Psoas muscle (tissue), 8 donors: ENCODE results near the gene RAB30. TPM values are rescaled to one million over a fixed set of nuclear protein-coding genes. Genes with fewer than 3 reads are reported as not detected.

Experiments used
- ATAC-seq, 4 donors: fragments of 200-7000 bp; cut with Tn5 transposase; one replicate each; pipeline ENCODE4 v1.9.1; 2020; ENCODE audit warnings: moderate library complexity in 3 of 4, mild to moderate bottlenecking in 2 of 4
- DNase-seq, 2 donors: peaks; one replicate each; pipeline ENCODE4 v3.0.0-alpha.2; 2020
- H3K27ac ChIP-seq: fragments of 200-600 bp; one replicate; pipeline ENCODE4 v1.8.0; 2022
- H3K27me3 ChIP-seq, 3 donors: fragments of 200-600 bp in 1 of 3; one replicate each; pipeline versions ENCODE4 v1.6.1 to v1.8.0; 2013 to 2022; ENCODE audit warnings: low read length in 2 of 3, mild to moderate bottlenecking in 2 of 3, moderate library complexity in 1 of 3; ENCODE audit not compliant: insufficient read depth in 3 of 3
- H3K36me3 ChIP-seq, 2 donors: fragments of 200-600 bp in 1 of 2; one replicate each; pipeline versions ENCODE4 v1.6.1 to v1.8.0; 2013 to 2022; ENCODE audit warnings: low read depth in 1 of 2, mild to moderate bottlenecking in 1 of 2, moderate library complexity in 1 of 2; ENCODE audit not compliant: insufficient read depth in 1 of 2
- H3K4me1 ChIP-seq: fragments of 200-600 bp; one replicate; pipeline ENCODE4 v1.8.0; 2022
- H3K4me3 ChIP-seq: fragments of 200-600 bp; one replicate; pipeline ENCODE4 v1.8.0; 2022; ENCODE audit warnings: mild to moderate bottlenecking
- H3K9me3 ChIP-seq: fragments of 200-600 bp; one replicate; pipeline ENCODE4 v1.8.0; 2022
- WGBS, 3 donors: extraction: QIAGEN DNeasy Blood & Tissue Kit; methylation state at CpG; one replicate each; pipeline versions ENCODE4 v1.1.6 to v1.1.7; 2013; 5-methylcytosine and 5-hydroxymethylcytosine counted together
- intact Hi-C, 2 donors: fragments of 100-400 bp; cut with DNase I; formaldehyde crosslinking; loops; one replicate each; pipeline versions ENCODE4 v1.11.0 to v1.14.2; 2022
- polyA plus RNA-seq, 3 donors: library from polyadenylated mRNA; stranded (reverse); fragments of 200-250 nt; gene quantifications; one replicate each; pipeline ENCODE4 v1.2.3, GENCODE V29; 2013
- total RNA-seq, 4 donors: library from RNA; stranded (reverse); fragmentation: NEBNext Ultra II Directional in 2 of 4; extraction: Animal tissue kit (Norgen Biotek cat#: 25700) in 2 of 4; gene quantifications; one replicate each; pipeline versions ENCODE4 v1.2.1 to v1.2.4, GENCODE V29; 2021 to 2023
- TF ChIP-seq, protein P1 (sequence below): fragments of 200-600 bp; IDR thresholded peaks from one replicate; pipeline ENCODE4 v1.8.0; 2022; ENCODE audit warnings: antibody characterized with exemption
- donor health status: healthy with polysubstance abuse.
- donor health status: DM: no; HTN: no; CAD: no; lungs with moderate emphysema.
- donor health status: Bipolar disorder and iron deficiency.
- donor health status: healthy.
- donor health status: DM: yes; HTN: yes; CAD: no.
- donor health status: DM: no; HTN: no; CAD: no.
- donor health status: DM: no; HTN: no; CAD: no.
- donor health status: DM: yes; HTN: yes; CAD: no.

The RAB30 gene
- total and polyA plus RNA-seq, 7 donors: 3.4 to 89.7 (median 21.5) TPM

DNA sequence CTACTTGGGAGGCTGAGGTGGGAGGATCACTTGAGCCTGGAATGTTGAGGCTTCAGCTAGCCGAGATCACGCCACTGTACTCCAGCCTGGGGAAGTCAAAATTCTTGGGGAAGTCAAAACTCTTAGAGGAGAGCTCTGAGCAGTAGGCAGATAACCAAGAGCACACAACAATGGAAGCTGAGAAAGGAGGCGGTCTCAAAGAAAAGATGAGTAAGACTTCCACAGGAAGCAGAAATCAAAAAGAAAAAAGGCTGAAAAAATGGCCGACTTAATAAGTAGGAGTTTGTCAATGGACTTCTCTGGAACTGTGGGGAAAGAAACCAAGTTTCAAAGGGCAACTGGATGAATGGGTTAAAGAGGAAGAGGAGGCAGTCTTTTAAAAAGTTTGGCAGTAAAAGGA, 32.1 kb downstream of the RAB30 start:
- 95 to 98% (median 97%) methylated on average over 4 of the region's 4 CpGs for WGBS, 3 donors
- DNase-seq (no peak), ATAC-seq (no peak)
- TF ChIP-seq, protein P1, sequence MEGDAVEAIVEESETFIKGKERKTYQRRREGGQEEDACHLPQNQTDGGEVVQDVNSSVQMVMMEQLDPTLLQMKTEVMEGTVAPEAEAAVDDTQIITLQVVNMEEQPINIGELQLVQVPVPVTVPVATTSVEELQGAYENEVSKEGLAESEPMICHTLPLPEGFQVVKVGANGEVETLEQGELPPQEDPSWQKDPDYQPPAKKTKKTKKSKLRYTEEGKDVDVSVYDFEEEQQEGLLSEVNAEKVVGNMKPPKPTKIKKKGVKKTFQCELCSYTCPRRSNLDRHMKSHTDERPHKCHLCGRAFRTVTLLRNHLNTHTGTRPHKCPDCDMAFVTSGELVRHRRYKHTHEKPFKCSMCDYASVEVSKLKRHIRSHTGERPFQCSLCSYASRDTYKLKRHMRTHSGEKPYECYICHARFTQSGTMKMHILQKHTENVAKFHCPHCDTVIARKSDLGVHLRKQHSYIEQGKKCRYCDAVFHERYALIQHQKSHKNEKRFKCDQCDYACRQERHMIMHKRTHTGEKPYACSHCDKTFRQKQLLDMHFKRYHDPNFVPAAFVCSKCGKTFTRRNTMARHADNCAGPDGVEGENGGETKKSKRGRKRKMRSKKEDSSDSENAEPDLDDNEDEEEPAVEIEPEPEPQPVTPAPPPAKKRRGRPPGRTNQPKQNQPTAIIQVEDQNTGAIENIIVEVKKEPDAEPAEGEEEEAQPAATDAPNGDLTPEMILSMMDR: no peak
- Histone ChIP-seq H3K4me3 (no peak overlapping the region), H3K27me3 (no peaks in the 10 kb centered on the region), H3K9me3 (no peaks in the 10 kb centered on the region), H3K27ac (no peak overlapping the region), H3K4me1 (peaks cover 51% of the 10 kb centered on the region), H3K36me3 (no peaks in the 10 kb centered on the region)
- intact Hi-C loops: no loop called here

DNA sequence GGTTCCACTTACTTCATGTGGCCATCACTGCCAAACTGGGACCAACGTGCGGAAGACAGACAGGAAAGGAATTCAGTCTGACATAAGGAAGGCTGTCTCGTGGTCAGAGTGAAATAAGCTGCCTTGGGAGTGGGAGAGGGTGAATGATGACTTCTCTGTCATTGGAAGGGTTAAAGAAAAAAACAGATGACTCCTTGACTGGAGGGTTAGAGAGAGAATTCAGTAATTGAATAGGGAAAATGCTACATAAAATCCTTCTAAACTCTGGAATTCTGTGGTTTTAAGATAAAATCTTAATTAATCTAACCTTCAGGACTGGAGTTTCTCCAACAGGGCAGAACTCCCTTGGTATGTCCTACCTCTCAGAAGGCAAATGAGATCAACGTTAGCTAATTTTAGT, 33.8 kb downstream of the RAB30 start:
- H3K4me1 ChIP-seq: peaks cover 48% of the 10 kb centered on the region

DNA sequence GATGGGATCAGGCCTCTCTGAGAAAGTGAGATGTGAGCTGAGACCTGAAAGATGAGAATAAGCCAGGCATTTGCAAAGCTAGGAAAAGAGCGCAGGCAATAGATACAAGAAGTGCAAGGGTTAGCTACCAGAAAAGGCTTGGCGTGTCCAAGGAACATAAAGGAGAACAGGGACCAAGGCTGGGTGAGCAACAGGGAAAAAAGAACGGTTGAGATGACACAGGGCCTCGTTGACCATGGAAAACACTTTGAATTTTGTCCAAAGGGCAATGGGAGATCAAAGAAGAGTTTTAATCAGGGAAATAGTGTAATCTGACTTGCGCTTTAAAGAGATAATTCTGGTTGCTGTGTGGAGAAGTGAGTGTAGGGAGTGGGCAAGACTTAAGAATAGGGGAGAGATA, 35.0 kb downstream of the RAB30 start:
- TF ChIP-seq, protein P1: no peak
- Histone ChIP-seq H3K27me3 (no peaks in the 10 kb centered on the region), H3K4me1 (peaks cover 43% of the 10 kb centered on the region), H3K4me3 (no peak overlapping the region), H3K27ac (peak overlapping the region; percentile 77), H3K36me3 (no peaks in the 10 kb centered on the region), H3K9me3 (no peaks in the 10 kb centered on the region)
- intact Hi-C loops: no loop called here
- DNase-seq: no peak
- ATAC-seq: no peak
- WGBS, 3 donors: 46 to 64% (median 47%) methylated on average over 5 of the region's 5 CpGs

More for the DNA sequence above, 33.8 kb downstream of the RAB30 start:
- Histone ChIP-seq H3K4me3 (no peak overlapping the region), H3K36me3 (no peaks in the 10 kb centered on the region), H3K27me3 (no peaks in the 10 kb centered on the region), H3K9me3 (no peaks in the 10 kb centered on the region), H3K27ac (peak overlapping the region; percentile 77)
- no peak for ATAC-seq
- intact Hi-C loops: no loop called here
- TF ChIP-seq, protein P1: no peak
- no peak for DNase-seq
- WGBS, 3 donors: 24 to 53% (median 29%) methylated on average over 4 of the region's 4 CpGs

DNA sequence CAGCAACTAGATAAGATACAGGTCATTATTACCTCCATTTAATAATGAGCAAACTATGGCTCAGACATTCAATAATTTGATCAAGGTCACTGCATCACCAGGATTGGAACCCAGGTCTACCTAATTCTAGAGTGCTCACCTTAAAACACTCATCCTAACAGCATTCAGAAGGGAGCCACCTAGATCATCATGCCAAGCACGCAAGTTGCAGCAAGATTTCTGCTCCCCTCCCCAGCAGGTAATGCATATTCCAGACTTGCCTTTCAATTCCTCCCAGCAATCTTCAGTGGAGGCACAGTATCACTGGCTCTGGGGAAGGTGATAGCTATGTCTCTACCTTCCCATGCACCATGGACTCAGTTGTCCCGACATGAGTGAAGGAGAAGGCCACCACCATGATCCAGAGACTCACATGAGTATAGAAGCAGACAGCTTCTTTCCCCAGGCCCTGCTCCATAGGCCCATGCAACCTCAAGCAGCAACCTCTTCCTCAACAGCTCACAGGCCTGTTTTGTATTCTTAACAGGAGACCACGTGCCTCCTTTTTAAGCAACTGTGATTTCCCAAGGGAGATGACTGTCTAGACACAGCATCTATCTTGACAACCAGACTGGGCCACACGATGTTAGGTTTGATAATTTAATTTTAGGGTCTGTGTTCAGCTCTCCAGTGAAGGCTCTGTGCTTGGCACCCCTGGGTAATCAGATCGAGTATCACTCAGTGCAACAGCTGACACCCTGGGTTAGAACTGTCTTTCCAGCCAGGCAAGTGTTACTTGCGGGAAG, 36.4 kb downstream of the RAB30 start:
- Histone ChIP-seq H3K27me3 (no peaks in the 10 kb centered on the region), H3K4me3 (peak overlapping the region; percentile 59), H3K36me3 (peaks cover 0 to 3% of the 10 kb centered on the region in 2 donors), H3K9me3 (no peaks in the 10 kb centered on the region), H3K27ac (peak overlapping the region; percentile 77), H3K4me1 (peaks cover 43% of the 10 kb centered on the region)
- ATAC-seq (peak; percentile 77 to 82 (median 80)), DNase-seq (peak; percentile 29 to 68)
- WGBS, 3 donors: 20 to 45% (median 30%) methylated on average over 6 of the region's 6 CpGs
- intact Hi-C loops: loop anchor here in 1 of 2 donors (2.0 kb wide), 1 partner anchor 36 kb away; the partner anchor contains the start of gene RAB30
- TF ChIP-seq, protein P1: no peak
